Suppressor macrophage treated with lipopolysaccharide for 1 hour (primary cell): ENCODE data around the gene SNRPA.
"Not testable (repeated sequence)": the region's sequence is repeated elsewhere in the genome, so short reads cannot be mapped to it uniquely, and the experiment has no call there.

Experiments used
- DNase-seq, 3 donors: peaks; one replicate each; pipeline ENCODE4 v3.0.0-alpha.2; 2020 to 2022

The SNRPA gene

DNA sequence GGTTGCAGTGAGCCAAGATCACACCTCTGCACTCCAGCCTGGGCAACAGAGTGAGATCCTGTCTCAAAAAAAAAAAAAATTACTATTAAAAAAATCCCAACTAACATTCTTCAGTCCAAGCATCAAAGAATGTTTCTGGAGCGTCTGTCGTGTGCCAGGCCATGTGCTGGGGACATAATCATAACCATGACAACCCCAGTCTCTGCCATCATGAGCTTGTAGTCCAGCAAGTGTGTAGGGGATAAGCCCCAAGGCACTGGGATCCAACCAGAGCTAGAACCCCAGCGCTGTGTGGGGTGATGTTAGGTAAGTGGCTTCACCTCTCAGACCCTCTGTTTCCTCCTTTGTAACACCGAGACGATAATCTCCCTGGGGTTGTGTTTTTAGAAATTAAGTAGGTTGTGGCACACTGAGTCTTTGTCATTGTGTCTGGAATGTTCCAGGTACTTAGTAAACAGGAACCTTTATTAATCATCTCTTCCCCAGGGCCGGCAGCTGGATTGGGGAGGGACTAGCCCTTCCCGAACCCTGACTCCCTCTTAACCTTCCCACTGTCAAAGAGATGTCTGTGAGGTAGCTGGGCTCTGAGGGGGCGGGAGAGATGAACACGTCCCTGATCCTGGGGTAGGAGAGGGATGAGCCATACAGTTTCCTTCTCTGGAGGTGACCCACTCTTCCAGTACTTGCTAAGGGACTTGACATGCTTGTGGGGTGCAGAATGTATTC, 28.9 kb upstream of the SNRPA start:
- peak in 1 of 3 donors; percentile 28 for DNase-seq

DNA sequence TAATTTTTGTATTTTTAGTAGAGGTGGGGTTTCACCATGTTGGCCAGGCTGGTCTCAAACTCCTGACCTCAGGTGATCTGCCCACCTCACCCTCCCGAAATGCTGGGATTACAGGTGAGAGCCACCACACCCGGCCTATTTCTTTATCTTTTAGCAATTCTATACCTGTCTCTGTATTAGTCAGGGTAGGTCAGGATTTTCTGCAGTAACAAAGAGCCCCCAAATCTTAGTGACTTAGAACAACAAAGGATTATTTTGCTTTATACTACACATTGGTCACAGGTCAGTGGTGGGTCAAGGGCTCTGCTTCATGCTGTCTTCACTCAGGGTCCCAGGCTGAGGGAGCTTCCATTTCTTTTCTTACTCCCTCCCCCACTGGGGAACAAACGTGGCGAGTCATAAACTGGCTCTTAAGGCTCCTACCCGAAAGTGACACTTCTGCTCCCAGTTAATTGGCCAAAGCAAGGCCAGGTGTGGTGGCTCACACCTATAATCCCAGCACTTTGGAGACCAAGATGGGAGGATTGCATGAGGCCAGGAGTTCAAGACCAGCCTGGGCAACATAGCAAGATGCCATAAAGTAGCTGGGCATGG, 27.2 kb upstream of the SNRPA start:
- no peak for DNase-seq

DNA sequence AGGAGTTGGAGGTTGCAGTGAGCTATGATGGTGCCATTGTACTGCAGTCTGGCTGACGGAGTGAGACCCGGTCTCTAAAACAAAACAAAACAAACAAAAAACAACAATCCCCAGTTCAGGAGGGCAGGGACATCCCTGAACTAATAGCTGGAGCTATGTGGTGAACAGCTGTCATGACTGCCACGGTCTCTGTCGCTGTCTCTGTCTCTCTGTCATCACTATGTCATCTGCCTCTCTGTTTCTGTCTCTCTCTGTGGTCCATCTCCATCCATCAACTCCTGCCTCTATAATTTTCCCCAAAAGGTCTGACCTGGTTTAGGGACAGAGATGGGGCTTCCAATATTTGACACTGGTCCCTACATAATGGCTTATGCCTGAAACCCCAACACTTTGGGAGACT, 26.7 kb upstream of the SNRPA start:
- no peak for DNase-seq

DNA sequence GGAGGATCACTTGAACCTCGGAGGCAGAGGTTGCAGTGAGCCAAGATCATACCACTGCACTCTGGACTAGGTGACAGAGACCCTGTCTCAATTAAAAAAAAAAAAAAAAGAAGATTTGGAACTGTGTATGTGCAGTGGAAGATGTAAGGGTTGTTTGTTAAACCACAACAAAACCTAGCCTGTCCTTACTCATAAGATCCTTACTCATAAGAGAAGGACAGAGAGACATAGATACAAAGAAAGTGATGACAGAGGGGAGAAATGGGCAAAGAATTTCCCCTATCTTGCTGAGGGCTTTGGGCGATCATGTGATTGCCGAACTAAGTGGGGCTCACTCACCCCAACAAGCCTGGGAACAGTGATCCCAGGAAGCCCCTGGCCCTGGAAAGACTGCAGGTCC, 26.1 kb upstream of the SNRPA start:
- DNase-seq: no peak

DNA sequence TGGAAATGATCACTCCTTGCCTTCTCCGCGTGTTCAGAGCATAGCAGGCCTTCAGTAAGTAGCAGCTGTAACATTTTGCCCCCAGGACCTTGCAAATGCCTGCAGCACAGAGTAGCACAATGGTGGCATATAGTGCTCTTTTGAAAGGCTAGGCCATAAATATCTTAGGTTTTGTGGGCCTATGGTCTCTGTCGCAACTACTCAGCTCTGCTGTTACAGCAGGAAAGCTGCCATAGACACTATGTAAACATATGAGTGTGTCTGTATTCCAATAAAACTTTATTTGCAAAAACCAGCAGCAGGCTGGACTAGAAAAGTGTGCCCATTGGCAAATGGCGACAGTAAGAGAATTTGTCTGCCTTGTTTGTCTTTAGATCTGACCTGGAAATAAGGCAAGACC, 24.7 kb upstream of the SNRPA start:
- no peak for DNase-seq

DNA sequence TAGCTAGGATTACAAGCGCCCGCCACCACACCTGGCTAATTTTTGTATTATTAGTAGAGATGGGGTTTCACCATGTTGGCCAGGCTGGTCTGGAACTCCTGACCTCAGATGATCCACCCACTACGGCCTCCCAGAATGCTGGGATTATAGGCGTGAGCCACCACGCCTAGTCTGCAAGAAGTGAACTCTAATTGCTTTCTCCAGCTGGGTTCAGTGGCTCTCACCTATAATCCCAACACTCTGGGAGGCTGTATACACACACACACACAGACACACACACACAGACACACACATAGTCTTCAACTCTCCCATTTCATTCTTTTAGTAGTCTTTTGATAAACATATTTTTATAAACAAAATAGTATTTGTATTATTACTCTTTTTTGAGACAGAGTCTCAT, 20.9 kb upstream of the SNRPA start:
- not testable (repeated sequence) for DNase-seq

DNA sequence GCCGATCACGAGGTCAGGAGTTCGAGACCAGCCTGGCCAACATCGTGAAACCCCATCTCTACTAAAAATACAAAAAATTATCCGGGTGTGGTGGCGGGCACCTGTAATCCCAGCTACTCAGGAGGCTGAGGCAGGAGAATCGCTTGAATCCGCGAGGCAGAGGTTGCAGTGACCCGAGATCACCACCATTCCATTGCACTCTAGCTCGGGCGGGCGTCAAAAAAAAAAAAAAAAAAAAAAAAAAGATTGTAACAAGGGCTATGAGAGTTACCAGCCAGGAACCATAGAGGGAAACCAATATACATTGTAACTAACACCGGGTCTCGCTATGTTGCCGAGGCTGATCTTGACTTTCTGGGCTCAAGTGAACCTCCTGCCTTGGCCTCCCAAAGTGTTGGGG, 18.7 kb upstream of the SNRPA start:
- not testable (repeated sequence) for DNase-seq

DNA sequence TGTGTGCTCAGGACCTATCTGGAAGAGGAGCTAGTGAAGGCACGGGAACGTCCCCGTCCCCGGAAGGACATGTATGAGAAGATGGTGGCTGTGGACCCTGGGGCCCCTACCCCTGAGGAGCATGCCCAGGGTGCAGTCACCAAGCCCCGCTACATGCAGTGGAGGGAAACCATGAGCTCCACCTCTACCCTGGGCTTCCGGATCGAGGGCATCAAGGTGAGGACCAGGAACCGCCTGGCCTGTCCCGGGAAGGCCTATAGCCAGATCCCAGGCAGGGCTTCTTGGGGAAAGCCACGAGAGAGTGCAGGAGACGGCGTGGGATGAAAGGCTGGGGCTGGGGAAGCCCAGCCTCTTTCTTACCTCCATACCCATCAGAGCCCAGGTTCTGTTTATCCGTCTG, 17.9 kb upstream of the SNRPA start:
- DNase-seq: no peak

DNA sequence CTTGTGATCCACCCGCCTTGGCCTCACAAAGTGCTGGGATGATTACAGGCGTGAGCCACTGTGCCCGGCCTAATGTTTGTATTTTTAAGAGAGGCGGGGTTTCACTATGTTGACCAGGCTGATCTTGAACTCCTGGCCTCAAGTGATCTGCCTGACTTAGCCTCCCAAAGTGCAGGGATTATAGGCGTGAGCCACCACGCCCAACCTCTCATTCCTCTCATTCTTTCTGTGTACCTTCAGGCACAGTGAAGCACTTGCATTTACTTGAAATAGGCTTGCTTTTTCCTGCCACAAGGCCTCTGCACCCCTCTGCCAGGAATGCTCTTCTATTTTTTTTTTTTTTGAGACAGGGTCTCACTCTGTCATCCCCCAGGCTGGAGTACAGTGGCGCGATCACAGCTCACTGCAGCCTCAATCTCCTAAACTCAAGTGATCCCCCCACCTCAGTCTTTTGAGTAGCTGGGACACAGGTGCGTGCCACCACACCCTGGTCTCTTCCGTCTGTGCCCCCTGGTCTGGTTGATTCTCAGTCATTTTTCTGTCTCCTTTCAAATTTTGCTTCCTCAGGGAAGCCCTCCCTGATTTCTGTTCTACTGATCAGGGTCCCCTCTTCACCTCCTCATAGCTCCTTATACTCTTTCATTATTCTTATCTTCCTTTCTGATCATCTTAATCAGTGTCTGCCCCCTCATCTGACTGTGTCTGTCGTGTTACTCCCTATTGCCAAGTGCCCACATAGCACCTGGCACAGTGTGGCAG, 15.8 kb upstream of the SNRPA start:
- DNase-seq: no peak

DNA sequence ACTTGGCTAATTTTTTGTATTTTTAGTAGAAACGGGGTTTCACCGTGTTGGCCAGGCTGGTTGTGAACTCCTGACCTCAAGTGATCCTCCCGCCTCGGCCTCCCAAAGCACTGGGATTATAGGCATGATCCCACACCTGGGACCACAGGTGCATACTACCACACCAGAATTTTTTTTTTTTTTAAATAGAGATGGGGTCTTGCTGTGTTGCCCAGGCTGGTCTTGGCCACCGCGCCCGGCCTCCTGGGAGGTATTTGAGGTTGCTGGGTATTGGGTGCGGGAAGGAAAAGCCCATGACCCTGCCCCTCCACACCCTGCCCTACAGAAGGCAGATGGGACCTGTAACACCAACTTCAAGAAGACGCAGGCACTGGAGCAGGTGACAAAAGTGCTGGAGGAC, 14.3 kb upstream of the SNRPA start:
- no peak for DNase-seq

DNA sequence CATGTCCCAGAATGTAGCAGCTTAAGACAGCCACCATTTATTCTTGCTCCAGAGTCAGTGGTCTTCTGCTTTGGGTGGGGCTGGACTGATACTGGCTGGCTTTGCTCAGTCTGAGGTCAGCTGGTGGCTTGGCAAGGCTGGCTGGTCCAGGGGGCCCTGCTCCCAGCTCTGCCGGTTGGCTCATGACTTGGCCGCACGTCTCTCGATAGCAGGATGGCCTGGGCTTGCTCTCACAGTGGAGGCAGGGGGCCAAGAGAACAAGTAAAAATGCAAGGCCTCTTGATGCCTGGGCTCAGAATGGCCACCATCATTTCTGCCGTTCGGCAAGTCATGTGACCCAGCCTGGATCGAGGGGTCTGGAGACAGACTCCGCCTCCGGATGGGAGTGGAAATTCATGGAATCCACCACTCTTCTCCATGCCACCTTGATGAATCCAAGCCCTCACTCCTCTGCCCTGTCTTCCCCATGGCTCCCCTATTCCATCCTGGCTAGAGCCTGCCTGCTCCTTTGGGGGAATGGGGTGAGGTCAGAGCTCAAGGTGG, 13.8 kb upstream of the SNRPA start:
- DNase-seq: no peak

DNA sequence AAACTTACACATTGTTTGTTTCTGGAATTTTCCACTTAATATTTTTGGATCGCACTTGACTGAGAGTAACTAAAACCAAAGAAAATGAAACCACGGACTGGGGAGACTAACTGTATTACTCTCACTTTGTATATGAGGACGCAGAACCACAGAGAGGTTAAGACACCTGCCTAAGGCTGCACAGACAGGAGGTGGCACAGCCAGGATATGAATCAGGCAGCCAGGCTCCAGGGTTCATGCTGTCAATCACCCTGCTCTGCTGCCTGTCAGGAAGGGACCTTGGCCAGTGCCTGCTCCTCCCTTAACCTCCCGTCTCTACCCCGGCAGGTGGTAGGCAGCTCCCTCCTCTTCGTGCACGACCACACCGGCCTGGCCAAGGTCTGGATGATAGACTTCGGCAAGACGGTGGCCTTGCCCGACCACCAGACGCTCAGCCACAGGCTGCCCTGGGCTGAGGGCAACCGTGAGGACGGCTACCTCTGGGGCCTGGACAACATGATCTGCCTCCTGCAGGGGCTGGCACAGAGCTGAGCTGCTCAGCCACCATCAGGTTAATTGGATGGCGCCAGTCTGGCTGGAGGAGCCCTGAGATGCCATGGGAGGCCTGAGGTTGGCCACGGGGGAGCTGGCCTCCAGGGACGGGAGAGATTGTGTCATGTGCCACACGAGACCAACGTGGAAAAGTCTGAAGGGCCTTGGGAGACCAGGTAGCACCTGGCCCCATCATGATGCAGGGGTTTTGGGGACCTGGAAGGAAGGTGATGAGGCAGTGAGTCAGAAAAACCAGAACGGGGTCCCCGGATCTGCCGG, 11.8 kb upstream of the SNRPA start:
- no peak for DNase-seq

DNA sequence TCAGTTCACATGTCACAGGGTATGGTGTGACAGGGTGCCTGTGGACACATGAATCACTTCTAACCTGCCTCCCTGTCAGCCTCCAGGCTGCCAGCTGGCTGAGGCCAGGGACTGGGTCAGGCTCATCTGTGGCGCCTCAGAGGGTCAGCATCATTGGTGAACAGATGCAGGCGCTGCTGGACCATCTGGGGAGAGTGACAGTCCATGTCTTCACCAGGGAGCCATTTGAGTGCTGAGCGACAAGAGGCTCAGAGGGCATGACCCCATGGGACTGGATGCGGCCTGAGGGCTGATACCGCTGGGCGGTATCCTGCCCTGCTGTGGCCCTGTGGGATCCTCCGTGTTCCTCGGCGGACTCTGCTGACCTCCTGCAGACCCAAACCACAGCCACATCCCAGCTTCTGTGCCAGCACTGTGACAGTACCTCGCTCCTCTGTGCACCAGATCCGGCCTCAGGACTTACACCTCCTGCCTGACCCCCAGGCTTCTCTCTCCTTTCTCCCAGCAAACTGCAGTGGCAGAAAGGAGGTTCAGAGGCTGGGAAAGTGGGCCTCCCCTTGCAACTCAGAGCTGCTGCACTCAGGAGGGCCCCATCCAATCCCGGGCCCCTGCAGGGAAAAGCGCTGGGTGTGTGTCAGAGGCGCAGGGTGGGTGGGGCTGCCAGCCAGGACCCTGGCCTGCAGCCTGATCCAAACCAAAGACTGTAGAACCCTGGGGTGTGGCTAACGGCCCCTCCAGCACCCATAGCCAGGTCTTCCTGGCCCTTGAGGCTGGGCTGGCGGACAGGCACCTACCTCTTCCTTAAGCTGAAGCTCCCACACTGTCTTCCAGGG, 10.9 kb upstream of the SNRPA start:
- DNase-seq: no peak

DNA sequence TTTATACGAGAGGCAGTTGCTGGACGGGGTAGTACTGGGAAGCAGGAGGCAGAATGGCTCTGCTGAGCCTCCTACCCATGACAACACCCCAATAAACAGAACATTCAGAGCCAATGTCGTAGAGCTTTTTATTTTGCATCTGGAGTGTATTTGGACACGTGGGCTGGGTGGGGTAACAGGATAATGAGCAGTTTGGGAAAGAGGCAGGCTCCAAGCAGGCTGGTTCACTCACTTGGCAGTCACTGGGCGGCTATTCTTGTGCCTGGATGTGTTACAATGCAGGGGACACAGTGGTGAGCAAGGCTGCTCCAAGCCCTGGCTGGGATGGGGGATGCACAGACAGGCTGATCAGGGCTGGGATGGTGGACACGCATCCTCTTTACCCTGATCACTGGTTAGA, 10.3 kb upstream of the SNRPA start:
- no peak for DNase-seq

DNA sequence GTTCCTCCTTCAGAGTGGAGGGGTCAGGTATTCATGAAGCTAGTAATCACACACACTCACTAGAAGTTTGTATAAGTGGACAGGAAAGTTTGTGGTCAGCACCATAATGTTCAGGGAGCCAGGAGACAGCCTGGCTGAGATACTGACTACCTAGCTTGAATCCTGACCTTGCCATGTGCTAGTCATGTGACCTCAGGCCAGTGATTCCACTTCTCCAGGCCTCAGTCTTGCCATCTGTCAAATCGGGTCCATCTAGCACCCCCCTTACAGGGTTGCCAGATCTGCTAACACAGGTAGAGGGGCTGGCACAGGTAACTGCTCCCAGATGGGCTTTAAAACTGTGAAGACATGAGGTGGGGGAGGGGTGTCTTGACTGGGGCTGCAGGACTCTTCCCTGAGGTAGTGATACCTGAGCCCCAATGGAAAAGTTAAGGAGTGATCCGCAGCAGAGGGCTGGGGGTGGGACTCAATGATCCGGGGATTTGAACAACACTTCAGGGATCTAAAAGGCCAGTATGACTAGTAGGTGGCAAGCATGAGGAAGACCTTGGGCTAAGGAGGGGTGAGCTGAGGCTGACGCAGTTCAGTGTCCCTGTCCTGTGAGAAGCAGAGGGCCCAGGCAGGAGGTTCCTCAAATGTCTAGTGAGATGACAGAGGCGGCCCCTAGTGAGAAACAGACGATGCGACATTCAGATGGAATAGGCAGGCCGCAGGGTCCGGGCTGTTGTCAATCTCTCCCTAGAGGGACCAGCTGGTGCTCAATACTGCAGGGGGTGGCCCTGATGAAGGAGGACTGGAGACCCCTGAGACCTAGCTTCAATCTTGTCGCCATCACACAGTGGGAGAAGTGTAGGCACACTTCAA, 9.2 kb upstream of the SNRPA start:
- peak in 2 of 3 donors; percentile 51 to 57 for DNase-seq

DNA sequence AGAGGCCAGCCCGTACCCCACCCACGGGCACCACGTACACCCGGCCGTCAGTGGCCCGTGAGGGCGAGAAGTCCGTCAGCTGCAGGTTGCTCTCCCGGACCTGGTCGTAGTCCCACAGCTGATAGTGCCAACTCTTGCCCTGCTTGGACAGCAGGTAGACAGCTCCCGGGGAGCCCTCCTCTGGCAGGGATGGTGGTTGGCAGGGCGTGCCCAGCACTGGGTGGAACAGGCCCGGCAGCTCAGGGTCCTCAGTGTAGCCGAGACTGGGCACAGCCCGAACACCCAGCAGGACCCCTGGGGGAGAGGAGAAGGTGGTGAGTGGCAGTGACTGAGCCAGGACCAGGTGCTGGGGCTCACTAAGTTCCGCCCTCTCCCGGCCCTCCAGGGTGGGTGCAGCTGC, 8.5 kb upstream of the SNRPA start:
- no peak for DNase-seq

DNA sequence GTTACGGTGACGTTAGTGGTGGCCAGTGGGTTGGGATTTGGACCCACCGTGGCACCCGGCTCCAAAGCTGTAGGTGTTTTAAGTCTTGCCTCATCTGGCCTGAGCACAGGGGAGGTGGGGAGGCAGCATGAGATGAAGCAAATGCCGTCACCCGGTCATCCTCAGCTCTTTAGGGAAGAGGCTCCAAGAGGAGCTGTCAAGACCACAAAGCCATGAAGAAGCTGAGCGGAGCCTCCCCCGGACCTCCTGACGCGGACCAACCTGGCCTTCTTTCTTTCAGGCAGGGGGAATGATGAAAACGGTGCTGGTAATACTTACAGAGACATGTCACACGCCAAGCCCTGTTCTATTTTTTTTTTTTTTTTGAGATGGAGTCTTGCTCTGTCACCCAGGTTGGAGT, 8.1 kb upstream of the SNRPA start:
- no peak for DNase-seq

DNA sequence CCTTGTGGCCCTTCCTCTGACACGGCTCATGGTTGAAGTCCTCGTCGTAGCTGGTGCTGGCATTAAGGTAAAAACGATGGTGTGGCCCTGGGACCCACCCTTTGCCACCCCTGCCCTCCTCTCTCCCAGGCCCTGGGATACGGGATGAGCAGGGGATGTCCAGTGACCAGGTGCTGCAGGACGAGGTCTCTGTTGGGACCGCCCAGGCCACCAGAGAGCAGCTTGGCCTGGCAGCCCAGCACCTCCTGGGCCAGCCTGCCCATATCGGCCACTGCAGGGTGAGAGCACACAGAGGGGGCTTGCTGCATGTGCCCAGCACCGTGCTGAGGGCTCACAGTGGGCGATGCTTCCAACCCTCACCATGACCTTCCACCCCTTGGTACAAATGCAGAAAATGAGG, 7.1 kb upstream of the SNRPA start:
- no peak for DNase-seq

DNA sequence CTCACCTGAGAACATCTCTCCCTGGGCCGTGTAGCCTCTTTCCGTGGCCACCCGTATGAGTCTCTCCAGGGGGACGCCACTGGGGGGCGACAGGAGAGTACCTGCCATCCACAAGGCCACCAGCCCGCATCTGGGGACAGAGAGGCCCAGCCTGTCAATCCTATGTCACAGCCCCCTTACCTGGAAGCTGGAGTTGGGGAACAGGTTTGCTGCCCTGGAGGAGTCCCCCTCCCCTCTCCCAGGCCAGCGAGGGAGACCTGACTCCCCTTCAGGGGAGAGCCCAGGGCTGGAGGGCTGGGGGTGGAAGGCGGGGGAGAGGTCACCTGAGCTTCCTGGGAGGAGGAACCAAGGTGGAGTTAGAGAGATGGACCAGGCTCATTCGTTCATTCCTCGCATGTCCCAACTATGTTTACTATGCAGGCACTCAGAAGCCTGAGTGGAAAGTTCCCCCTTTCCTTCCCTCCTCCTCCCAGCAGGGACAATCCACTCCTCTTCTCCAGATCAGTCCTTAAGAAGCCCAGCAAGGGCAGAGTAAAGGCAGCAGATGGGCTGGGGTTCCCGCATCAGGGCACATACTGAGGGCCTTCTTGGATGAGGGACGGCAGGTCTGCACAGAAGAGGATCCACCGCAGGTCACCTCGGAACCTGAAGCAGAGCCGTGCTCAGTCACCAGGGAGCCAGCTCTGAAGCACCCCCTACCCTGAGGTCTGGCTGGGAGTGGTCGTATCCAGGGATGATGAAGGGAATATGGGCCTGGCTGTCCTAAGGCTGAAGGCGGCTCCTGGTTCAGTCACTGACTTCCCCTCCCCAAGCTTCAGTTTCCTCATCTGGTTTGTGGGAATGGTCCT, 6.2 kb upstream of the SNRPA start:
- no peak for DNase-seq

DNA sequence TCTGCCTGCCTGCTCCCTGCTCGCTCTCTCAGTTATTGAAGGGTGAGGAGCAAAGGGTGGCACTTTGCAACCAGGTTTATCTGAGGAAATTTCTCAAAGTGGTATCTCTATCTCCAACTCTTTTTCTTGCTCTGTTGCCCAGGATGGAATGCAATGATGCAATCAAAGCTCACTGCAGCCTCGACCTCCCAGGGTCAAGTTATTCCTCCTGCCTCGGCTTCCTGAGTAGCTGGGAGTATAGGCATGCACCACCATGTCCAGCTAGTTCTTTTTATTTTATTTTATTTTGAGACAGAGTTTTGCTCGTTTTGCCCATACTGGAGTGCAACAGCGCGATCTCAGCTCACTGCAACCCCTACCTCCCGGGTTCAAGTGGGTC, 5.6 kb upstream of the SNRPA start:
- DNase-seq: no peak
